RPMI7951 (cell line): ENCODE measurements around the gene PKNOX2. TPM values are rescaled to one million over a fixed set of nuclear protein-coding genes. Genes with fewer than 3 reads are reported as not detected.

Experiments used
- DNase-seq: peaks from one replicate; pipeline ENCODE4 v3.0.0-alpha.2; 2012; ENCODE audit warnings: low read depth
- total RNA-seq: library from RNA; depleted of rRNA; stranded (reverse); fragments of >200 nt; shearing (Covaris generic); gene quantifications from 2 replicates; pipeline ENCODE4 v1.2.3, GENCODE V29; 2014

PKNOX2 gene
- total RNA-seq, 1 experiment from 2014 or later = 2.8 TPM

DNA sequence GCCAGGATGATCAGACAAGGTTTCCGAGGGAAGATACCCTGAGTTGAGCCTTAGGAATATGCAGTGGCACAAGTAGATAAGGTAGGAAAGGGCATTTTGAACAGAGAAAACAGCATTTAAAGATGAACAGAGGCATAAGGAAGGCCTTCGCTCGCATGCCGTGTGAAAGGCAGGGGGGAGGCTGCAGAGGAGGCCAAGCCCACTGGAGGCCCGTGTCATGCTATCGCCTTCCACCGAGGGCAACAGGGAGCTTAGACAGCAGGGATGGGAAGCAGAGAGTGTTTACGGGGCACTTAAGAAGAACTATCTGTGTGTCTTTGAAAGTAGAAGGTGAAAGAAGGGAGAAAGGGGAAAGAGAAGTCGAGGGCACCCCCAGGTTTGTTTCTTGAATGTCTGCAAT lies 148.3 kb downstream of the PKNOX2 start:
- DNase-seq = no peak

- DNase-seq = peak; percentile 33
Observed at GRCh38 chr11:125313271-125314219, 149.0 kb downstream of the PKNOX2 start.

- no peak for DNase-seq
Observed at GRCh38 chr11:125314276-125315078, 149.9 kb downstream of the PKNOX2 start.

- DNase-seq = peak; percentile 70
Observed at GRCh38 chr11:125315079-125315740, 150.7 kb downstream of the PKNOX2 start.

DNA sequence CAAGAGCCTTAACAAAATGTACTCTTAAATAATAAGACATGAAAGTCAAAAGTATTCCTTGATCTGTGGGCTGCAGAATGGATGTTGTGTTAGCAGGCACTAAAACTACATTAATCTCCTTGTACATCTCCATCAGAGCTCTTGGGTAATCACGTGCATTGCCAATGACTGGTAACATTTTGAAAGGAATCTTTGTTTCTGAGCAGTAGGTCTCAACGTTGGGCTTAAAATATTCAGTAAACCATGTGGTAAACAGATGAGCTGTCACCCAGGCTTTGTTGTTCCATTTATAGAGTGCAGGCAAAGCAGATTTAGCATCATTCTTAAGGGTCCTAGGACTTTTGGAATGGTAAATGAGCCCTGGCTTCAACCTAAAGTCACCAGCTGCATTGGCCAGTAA lies 152.9 kb downstream of the PKNOX2 start:
- peak; percentile 23 for DNase-seq

- DNase-seq = no peak
Observed at GRCh38 chr11:125319649-125320048, 155.1 kb downstream of the PKNOX2 start.

- no peak for DNase-seq
Observed at GRCh38 chr11:125320347-125321076, 156.0 kb downstream of the PKNOX2 start.

GRCh38 chr11:125322289-125322688 lies 157.7 kb downstream of the PKNOX2 start:
- no peak for DNase-seq

GRCh38 chr11:125325196-125325595 lies 160.6 kb downstream of the PKNOX2 start:
- DNase-seq = no peak

- DNase-seq = no peak
Observed at GRCh38 chr11:125326126-125326525, 161.6 kb downstream of the PKNOX2 start.

DNA sequence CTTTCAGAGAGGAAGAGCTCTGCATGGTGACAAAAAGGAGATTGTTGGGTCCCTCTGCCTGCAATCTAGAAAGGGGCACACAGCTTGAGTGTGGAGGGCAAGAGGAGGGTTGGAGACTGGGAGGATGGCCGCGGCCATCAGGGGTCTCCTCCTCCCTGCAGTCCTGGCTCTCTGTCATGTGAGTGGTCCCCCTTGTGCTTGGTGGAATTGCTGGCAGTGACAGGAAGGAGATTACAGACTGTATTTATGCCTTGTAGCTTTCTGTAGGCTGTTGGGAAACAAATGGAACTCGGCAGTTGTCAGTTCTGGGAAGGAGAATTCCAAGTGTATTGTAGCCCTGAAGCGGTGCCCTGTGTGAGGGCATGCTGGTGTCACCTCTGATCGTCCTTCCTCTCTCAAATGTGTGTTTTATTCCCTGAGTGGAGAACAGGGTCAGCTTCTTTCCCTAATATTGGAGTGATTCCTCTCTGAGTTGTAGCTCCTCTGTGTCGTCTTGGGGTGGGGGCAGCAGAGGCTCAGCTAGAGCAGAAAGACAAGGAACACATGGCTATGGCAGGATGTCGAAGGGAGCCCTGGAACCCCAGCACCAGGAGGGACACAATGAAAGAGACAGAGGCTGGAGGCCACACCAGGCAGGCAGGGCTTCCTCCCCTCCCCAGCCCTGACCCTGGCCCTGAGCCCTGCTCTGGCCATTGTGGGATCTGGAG lies 163.1 kb downstream of the PKNOX2 start:
- no peak for DNase-seq

GRCh38 chr11:125328225-125328580 lies 163.7 kb downstream of the PKNOX2 start:
- DNase-seq = no peak

DNA sequence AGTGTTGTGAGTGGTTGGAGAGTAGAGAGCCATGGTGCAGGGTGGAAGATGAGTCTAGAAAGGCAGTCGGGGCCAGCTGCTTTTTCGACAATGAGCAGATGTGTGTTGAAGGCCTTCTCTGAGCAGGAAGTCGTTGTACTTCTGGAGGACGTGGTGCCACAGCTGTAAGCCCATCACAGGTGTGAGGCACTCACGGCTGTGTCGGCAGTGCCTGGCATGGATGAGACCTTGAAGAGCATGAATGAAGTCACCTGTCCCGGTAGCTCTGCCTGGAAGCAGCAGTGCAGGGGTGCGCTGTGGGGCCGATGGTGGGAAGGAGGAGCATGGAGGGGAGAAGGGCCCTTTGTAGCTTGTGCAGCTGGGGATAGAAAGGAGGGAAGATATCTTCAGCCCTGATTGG lies 165.2 kb downstream of the PKNOX2 start:
- no peak for DNase-seq

GRCh38 chr11:125330462-125331325 lies 166.1 kb downstream of the PKNOX2 start:
- no peak for DNase-seq

DNA sequence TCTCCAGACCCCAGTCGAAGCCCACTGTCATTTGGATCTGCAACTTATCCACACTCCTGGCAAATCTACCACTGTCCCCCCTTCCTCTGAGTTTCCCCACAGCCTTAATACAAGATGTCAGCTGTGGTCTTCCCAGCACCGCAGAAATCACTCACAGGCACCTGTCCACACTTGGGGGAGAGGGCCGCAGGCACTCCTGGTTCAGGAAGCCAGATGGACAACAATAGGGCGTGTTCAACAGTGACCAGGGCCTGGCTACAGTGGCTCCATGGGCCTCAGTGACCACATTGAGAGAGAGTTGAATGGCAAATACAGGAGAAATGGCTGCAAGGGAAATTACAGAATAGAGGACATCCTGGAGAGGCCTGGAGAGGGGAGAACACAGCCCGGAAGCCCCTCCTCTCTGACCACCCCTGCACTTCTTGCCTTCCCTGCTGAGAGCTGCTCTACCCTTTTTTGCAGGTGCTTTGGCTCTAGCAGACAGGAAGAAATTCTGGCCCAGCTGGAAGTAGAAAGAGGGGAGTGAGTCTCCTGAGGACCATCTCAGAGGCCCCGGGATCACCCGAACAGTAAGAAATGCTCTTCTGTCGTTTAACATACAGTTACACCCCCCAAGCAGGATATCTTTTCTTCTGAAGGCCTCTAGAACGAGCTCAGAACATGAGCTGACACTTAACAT lies 166.9 kb downstream of the PKNOX2 start:
- no peak for DNase-seq

- no peak for DNase-seq
Observed at GRCh38 chr11:125332821-125333220, 168.3 kb downstream of the PKNOX2 start.

DNA sequence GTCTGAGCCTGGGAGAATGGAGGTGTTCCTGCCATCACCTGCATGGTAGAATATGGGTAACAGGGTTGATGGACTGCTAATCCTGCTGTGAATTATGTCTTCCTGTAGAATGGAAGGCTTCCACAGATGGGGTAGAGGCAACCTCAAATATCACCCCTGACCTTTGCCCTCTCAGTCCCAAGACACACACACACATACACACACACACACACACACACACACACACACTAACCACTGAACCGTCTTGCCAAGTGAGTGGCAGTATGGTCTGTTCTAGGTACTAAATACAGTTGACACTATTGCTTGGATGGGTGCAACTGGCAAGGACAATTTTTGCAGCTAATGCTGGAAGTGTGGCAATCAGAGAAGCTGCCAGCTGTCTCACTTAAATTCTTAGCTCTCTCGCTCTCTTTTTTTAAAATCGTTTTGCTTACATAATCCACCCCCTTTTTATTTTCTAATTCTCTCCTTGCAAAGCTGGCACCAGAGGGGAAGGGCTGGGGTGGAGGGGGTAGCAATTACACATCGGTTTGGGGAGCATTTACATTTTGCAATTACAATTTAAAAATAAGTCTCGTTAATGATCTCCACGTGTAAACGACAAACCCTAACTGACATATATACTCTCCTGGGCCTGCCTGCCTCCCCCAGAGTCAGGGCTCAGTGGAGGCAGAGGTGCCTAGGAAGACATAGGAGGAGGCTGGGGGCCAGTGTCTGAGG lies 169.0 kb downstream of the PKNOX2 start:
- no peak for DNase-seq

DNA sequence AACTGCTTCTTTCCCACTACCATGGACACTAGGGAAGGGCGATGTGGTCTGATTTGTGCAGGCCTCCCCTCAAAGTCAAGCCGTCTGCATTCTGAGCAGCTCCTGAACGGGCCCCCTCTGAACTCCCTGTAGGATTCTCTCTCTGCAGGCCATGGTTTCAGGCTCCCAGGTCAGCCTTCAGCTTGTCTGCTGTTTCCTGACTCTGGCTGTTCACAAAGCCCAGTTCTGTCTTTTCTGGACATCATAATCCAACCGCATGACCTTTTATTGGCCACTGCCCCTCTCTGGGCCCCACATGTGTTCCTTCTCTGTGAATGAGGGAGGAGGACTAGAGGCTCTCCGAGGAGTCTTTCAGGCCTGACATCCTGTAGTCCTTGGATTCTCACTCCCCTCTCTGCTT lies 170.6 kb downstream of the PKNOX2 start:
- DNase-seq = no peak
